ENCODE data around the gene EIPR1. TPM values are rescaled to one million over a fixed set of nuclear protein-coding genes. Genes with fewer than 3 reads are reported as not detected.
"Not testable (repeated sequence)": the region's sequence is repeated elsewhere in the genome, so short reads cannot be mapped to it uniquely, and the experiment has no call there.

The EIPR1 gene
- total RNA-seq, 4 donors from 2014 or later = 13.1 to 41.0 (median 27.4) TPM

DNA sequence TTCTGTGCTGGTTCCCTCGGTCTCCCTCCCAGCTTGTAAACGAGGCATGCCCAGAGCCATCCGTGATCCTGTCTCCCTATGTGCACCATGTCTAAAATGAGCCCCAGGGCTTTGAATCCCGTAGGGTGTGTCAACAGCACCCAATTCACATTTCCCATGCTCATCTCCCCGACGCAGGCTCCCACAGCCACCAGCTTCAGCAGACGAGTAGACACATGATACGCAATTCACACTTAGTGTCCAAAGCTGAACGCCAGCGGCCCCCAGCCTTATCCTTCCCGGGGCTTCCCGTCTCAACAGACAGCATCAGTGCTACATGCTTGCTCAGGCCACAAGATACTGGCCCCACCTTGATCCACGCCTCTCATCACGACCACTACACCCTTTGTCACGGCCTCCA, 88.1 kb downstream of the EIPR1 start:
- no peak for DNase-seq
- Histone ChIP-seq H3K4me3 (no peak overlapping the region), H3K9me3 (no peaks in the 10 kb centered on the region), H3K27ac (no peak overlapping the region), H3K27me3 (no peaks in the 10 kb centered on the region), H3K36me3 (no peaks in the 10 kb centered on the region), H3K4me1 (no peaks in the 10 kb centered on the region)
- intact Hi-C loops (cut with DNase I; ENCODE audit: low total_unique reads) = no loop called here
- TF ChIP-seq POLR2AphosphoS5 (IDR thresholded peaks at IDR 0.05) (no peak), EP300 (IDR thresholded peaks at IDR 0.05; ENCODE audit: low read depth) (no peak), POLR2A (IDR thresholded peaks at IDR 0.05) (no peak)
- TF ChIP-seq, protein P1, sequence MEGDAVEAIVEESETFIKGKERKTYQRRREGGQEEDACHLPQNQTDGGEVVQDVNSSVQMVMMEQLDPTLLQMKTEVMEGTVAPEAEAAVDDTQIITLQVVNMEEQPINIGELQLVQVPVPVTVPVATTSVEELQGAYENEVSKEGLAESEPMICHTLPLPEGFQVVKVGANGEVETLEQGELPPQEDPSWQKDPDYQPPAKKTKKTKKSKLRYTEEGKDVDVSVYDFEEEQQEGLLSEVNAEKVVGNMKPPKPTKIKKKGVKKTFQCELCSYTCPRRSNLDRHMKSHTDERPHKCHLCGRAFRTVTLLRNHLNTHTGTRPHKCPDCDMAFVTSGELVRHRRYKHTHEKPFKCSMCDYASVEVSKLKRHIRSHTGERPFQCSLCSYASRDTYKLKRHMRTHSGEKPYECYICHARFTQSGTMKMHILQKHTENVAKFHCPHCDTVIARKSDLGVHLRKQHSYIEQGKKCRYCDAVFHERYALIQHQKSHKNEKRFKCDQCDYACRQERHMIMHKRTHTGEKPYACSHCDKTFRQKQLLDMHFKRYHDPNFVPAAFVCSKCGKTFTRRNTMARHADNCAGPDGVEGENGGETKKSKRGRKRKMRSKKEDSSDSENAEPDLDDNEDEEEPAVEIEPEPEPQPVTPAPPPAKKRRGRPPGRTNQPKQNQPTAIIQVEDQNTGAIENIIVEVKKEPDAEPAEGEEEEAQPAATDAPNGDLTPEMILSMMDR (IDR thresholded peaks at IDR 0.05) = no peak
- WGBS, 2 donors (ENCODE audit: low coverage in 1 of 2) = 90 to 95% methylated on average over 2 to 15 of the region's 15 CpGs
- in situ Hi-C loops (cut with MboI; ENCODE audit: low pct_ligation_motif_present in 1 of 4, low pct_unique_long_range_greater_than_20kb in 1 of 4, low sequenced_read_pairs in 3 of 4) = no loop called here

DNA sequence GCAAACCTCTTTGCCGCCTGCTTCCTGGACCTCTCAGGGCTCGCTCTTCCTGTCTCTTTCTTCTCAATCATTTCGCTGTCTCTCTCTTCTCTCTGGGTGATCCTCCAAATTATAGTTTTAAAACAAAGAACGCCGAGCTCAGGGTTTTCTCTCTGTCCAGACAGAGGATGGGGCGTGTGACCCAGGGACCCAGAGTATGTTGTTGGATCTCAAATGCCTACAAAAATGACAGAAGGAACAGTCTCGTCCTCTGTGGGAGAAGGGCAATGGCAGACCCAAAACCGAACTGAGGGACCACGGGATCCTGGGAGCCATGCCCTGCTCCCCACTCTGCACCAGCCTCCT, 88.5 kb downstream of the EIPR1 start:
- in situ Hi-C loops (cut with MboI; ENCODE audit: low pct_ligation_motif_present in 1 of 4, low pct_unique_long_range_greater_than_20kb in 1 of 4, low sequenced_read_pairs in 3 of 4) (no loop called here), intact Hi-C loops (cut with DNase I; ENCODE audit: low total_unique reads) (no loop called here)
- no peak for DNase-seq

DNA sequence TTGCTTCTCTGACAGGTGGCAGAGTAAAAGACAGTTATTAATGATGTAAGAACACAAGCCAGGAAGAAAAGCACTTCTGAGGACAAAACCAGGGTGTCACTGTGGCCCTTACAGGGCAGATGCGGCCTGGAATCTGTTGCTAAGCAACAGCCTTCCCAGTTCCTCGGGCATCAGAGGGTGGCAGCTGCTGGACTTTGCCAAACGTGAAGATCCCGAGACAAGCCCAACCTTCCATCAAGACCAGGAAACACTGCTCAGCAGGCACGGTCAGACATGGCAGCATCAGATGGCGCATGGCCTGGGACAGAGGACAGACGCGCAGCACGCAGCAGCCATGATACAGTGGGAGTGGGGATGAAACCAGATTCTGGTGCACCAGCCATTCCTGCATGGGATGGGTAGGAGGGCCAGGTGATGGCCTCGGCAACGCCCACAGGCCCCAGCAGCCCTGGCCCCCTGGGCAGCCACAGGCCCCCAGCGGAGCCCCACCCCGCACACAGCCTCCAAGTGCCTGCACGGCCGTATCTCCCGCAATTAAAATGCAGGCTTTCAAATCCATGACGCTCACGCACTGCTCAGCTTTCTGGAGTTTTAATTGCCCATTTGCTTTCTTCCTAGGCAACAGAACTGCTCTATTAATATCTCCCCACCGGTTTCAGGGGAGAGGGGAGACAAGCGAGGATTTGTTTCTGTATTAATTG, 89.0 kb downstream of the EIPR1 start:
- Histone ChIP-seq H3K36me3 (no peaks in the 10 kb centered on the region), H3K27ac (no peak overlapping the region), H3K27me3 (no peaks in the 10 kb centered on the region), H3K4me1 (no peaks in the 10 kb centered on the region), H3K9me3 (no peaks in the 10 kb centered on the region), H3K4me3 (no peak overlapping the region)
- in situ Hi-C loops (cut with MboI; ENCODE audit: low pct_ligation_motif_present in 1 of 4, low pct_unique_long_range_greater_than_20kb in 1 of 4, low sequenced_read_pairs in 3 of 4) (no loop called here), intact Hi-C loops (cut with DNase I; ENCODE audit: low total_unique reads) (no loop called here)
- DNase-seq = no peak
- TF ChIP-seq EP300 (IDR thresholded peaks at IDR 0.05; ENCODE audit: low read depth) (no peak), POLR2AphosphoS5 (IDR thresholded peaks at IDR 0.05) (no peak), POLR2A (IDR thresholded peaks at IDR 0.05) (no peak)
- TF ChIP-seq, protein P1 (IDR thresholded peaks at IDR 0.05) = no peak
- WGBS, 2 donors (ENCODE audit: low coverage in 1 of 2) = 69 to 93% methylated on average over 2 to 19 of the region's 20 CpGs

More for the DNA sequence above, 88.5 kb downstream of the EIPR1 start:
- 93 to 95% methylated on average over 3 to 9 of the region's 9 CpGs for WGBS, 2 donors (ENCODE audit: low coverage in 1 of 2)
- Histone ChIP-seq H3K36me3 (no peaks in the 10 kb centered on the region), H3K27me3 (no peaks in the 10 kb centered on the region), H3K27ac (no peak overlapping the region), H3K9me3 (no peaks in the 10 kb centered on the region), H3K4me1 (no peaks in the 10 kb centered on the region), H3K4me3 (no peak overlapping the region)
- TF ChIP-seq POLR2A (IDR thresholded peaks at IDR 0.05) (no peak), EP300 (IDR thresholded peaks at IDR 0.05; ENCODE audit: low read depth) (no peak), POLR2AphosphoS5 (IDR thresholded peaks at IDR 0.05) (no peak)
- TF ChIP-seq, protein P1 (IDR thresholded peaks at IDR 0.05) = no peak

DNA sequence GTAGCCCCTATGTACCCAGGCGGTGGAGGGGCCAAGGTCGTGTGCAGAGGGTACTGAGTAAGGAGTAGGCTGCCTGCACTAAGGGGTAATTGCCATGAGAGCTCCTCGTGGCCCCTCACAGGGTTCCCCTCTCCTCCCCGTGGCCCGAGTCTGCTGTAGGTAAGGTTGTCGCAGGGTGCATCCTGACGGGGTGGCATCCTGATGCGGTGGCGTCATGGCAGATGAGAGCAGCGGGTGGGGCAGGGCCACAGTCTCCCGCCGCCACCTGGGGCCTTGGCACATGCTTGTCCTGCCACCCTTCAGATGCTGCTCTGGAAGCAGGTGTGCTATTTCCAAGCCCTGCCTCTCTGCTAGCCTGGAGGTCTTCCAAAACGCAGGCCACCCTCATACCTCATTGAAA, 89.7 kb downstream of the EIPR1 start:
- no peaks in the 10 kb centered on the region for H3K27me3 ChIP-seq
- WGBS, 2 donors (ENCODE audit: low coverage in 1 of 2) = 96% methylated on average over 13 of the region's 13 CpGs; no CpG with 5 or more reads in 1 of the 2 donors
- no peak for DNase-seq
- H3K4me3 ChIP-seq = no peak overlapping the region
- H3K9me3 ChIP-seq = no peaks in the 10 kb centered on the region
- no peaks in the 10 kb centered on the region for H3K36me3 ChIP-seq
- H3K4me1 ChIP-seq = no peaks in the 10 kb centered on the region
- in situ Hi-C loops (cut with MboI; ENCODE audit: low pct_ligation_motif_present in 1 of 4, low pct_unique_long_range_greater_than_20kb in 1 of 4, low sequenced_read_pairs in 3 of 4) = no loop called here
- TF ChIP-seq POLR2AphosphoS5 (IDR thresholded peaks at IDR 0.05) (no peak), EP300 (IDR thresholded peaks at IDR 0.05; ENCODE audit: low read depth) (no peak), POLR2A (IDR thresholded peaks at IDR 0.05) (no peak)
- TF ChIP-seq, protein P1 (IDR thresholded peaks at IDR 0.05) = no peak
- H3K27ac ChIP-seq = no peak overlapping the region
- intact Hi-C loops (cut with DNase I; ENCODE audit: low total_unique reads) = no loop called here

DNA sequence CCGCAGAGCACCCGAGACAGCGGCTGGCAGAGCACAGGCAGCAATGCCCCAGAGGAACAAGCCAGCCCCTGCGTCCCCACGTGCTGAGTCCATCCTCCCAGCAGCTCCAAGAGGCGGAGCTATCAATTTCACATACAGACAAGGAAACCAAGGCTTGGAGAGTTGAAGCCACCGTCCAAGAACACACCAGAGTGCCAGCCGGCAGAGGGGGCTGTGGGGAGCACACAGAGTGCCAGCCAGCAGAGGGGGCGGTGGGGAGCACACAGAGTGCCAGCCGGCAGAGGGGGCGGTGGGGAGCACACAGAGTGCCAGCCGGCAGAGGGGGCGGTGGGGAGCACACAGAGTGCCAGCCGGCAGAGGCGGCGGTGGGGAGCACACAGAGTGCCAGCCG, 91.0 kb downstream of the EIPR1 start:
- H3K9me3 ChIP-seq; H3K4me3 ChIP-seq; H3K36me3 ChIP-seq; intact Hi-C loops (cut with DNase I; ENCODE audit: low total_unique reads); DNase-seq; H3K4me1 ChIP-seq; in situ Hi-C loops (cut with MboI; ENCODE audit: low pct_ligation_motif_present in 1 of 4, low pct_unique_long_range_greater_than_20kb in 1 of 4, low sequenced_read_pairs in 3 of 4); H3K27me3 ChIP-seq; H3K27ac ChIP-seq: not testable (repeated sequence)
- WGBS, 2 donors (ENCODE audit: low coverage in 1 of 2) = 92% methylated on average over 13 of the region's 17 CpGs; no CpG with 5 or more reads in 1 of the 2 donors
